Parathyroid adenoma (tissue), 2 donors: Measurements from ENCODE around the gene KRTAP4-12.
"Not testable (repeated sequence)": the region's sequence is repeated elsewhere in the genome, so short reads cannot be mapped to it uniquely, and the experiment has no call there.

Experiments used
- H2AFZ ChIP-seq: fragments of 300-600 bp; sonication (generic); one replicate; pipeline ENCODE4 v1.7.0; 2017; ENCODE audit warnings: antibody characterized with exemption, mild to moderate bottlenecking
- H3K27ac ChIP-seq: fragments of 300-600 bp; sonication (generic); one replicate; pipeline ENCODE4 v1.7.0; 2017
- H3K27me3 ChIP-seq: fragments of 300-600 bp; sonication (generic); one replicate; pipeline ENCODE4 v1.7.0; 2017; ENCODE audit warnings: low read length; ENCODE audit not compliant: control insufficient read depth, insufficient read depth
- H3K36me3 ChIP-seq: fragments of 300-600 bp; sonication (generic); one replicate; pipeline ENCODE4 v1.7.0; 2017; ENCODE audit warnings: low read length; ENCODE audit not compliant: control insufficient read depth, insufficient read depth
- H3K4me1 ChIP-seq: fragments of 300-600 bp; sonication (generic); one replicate; pipeline ENCODE4 v1.7.0; 2017; ENCODE audit warnings: control low read depth
- H3K4me2 ChIP-seq: fragments of 300-600 bp; sonication (generic); one replicate; pipeline ENCODE4 v1.7.0; 2017; ENCODE audit warnings: low read length
- H3K4me3 ChIP-seq: fragments of 300-600 bp; sonication (generic); one replicate; pipeline ENCODE4 v1.7.0; 2017; ENCODE audit warnings: low read depth, low read length
- H3K79me2 ChIP-seq: fragments of 300-600 bp; sonication (generic); one replicate; pipeline ENCODE4 v1.7.0; 2017; ENCODE audit warnings: control low read depth
- H3K9ac ChIP-seq: fragments of 300-600 bp; sonication (generic); one replicate; pipeline ENCODE4 v1.7.0; 2017; ENCODE audit warnings: mild to moderate bottlenecking
- H3K9me3 ChIP-seq: fragments of 300-600 bp; sonication (generic); one replicate; pipeline ENCODE4 v1.7.0; 2017; ENCODE audit warnings: low read length; ENCODE audit not compliant: control insufficient read depth
- CTCF ChIP-seq: fragments of 300-600 bp; sonication (generic); IDR thresholded peaks from one replicate; pipeline ENCODE4 v1.7.0; 2017; ENCODE audit warnings: antibody characterized with exemption, mild to moderate bottlenecking
- donor health status: primary hyperparathyroidism.

KRTAP4-12 gene

GRCh38 chr17:41107941-41108450, 16.0 kb downstream of the KRTAP4-12 start:
- no peaks in the 10 kb centered on the region for H3K79me2 ChIP-seq
- no peak overlapping the region for H3K27ac ChIP-seq
- no peaks in the 10 kb centered on the region for H3K36me3 ChIP-seq
- H3K4me3 ChIP-seq, result no peak overlapping the region
- H3K27me3 ChIP-seq, result no peaks in the 10 kb centered on the region
- TF ChIP-seq CTCF, result no peak
- no peak overlapping the region for H3K9ac ChIP-seq
- no peak overlapping the region for H2AFZ ChIP-seq
- no peaks in the 10 kb centered on the region for H3K4me1 ChIP-seq
- H3K4me2 ChIP-seq, result no peak overlapping the region
- H3K9me3 ChIP-seq, result no peaks in the 10 kb centered on the region

- H2AFZ ChIP-seq, H3K4me2 ChIP-seq, H3K9me3 ChIP-seq, H3K36me3 ChIP-seq, H3K79me2 ChIP-seq, H3K27ac ChIP-seq, H3K4me1 ChIP-seq, H3K4me3 ChIP-seq, H3K9ac ChIP-seq, H3K27me3 ChIP-seq: not testable (repeated sequence)
These were observed 18.6 kb downstream of the KRTAP4-12 start, which contains the start of gene KRTAP4-9 for GRCh38 chr17:41105347-41105746. TSS of gene KRTAP4-9 (plus strand) at chr17:41105389. CDS start at chr17:41105389, 0 bp downstream.

GRCh38 chr17:41104386-41105038, 19.5 kb downstream of the KRTAP4-12 start:
- not testable (repeated sequence) for H3K27me3 ChIP-seq, H3K9ac ChIP-seq, H3K4me2 ChIP-seq, H3K27ac ChIP-seq, H3K9me3 ChIP-seq, H2AFZ ChIP-seq, H3K4me3 ChIP-seq, H3K4me1 ChIP-seq, H3K79me2 ChIP-seq, H3K36me3 ChIP-seq

- Histone ChIP-seq H3K4me1 (no peaks in the 10 kb centered on the region), H3K9me3 (no peaks in the 10 kb centered on the region), H3K27me3 (no peaks in the 10 kb centered on the region), H3K4me2 (no peak overlapping the region), H2AFZ (no peak overlapping the region), H3K27ac (no peak overlapping the region), H3K36me3 (no peaks in the 10 kb centered on the region), H3K9ac (no peak overlapping the region), H3K4me3 (no peak overlapping the region), H3K79me2 (no peaks in the 10 kb centered on the region)
- no peak for TF ChIP-seq CTCF
These were observed 20.1 kb downstream of the KRTAP4-12 start for GRCh38 chr17:41103896-41104295.

GRCh38 chr17:41101586-41102259, 22.3 kb downstream of the KRTAP4-12 start, which contains the start of gene KRTAP4-16:
TSS of gene KRTAP4-16 (minus strand) at chr17:41102209. CDS start at chr17:41102209, 0 bp downstream.
- H3K4me1 ChIP-seq, result no peaks in the 10 kb centered on the region
- H3K4me2 ChIP-seq, result no peak within 1 kb of the TSS
- no peaks in the 10 kb centered on the region for H3K79me2 ChIP-seq
- no peak within 1 kb of the TSS for H2AFZ ChIP-seq
- no peak within 1 kb of the TSS for H3K9ac ChIP-seq
- no peaks in the 10 kb centered on the region for H3K36me3 ChIP-seq
- no peaks in the 10 kb centered on the region for H3K27me3 ChIP-seq
- no peak within 1 kb of the TSS for H3K27ac ChIP-seq
- H3K9me3 ChIP-seq, result no peaks in the 10 kb centered on the region
- H3K4me3 ChIP-seq, result no peak within 1 kb of the TSS
- no peak for TF ChIP-seq CTCF

GRCh38 chr17:41099682-41100480, 24.1 kb downstream of the KRTAP4-12 start:
- H3K4me1 ChIP-seq, H3K36me3 ChIP-seq, H3K4me2 ChIP-seq, H3K27me3 ChIP-seq, H3K9me3 ChIP-seq, H3K4me3 ChIP-seq, H3K9ac ChIP-seq, H3K27ac ChIP-seq, H2AFZ ChIP-seq, H3K79me2 ChIP-seq: not testable (repeated sequence)
